Glutamatergic neuron (in vitro differentiated cells): Measurements from ENCODE around the gene MBLAC1. TPM values are rescaled to one million over a fixed set of nuclear protein-coding genes. Genes with fewer than 3 reads are reported as not detected.
A peak's percentile ranks its signal among the peaks of the same experiment; 100 is the strongest.
"Not testable (repeated sequence)": the region's sequence is repeated elsewhere in the genome, so short reads cannot be mapped to it uniquely, and the experiment has no call there.

Source experiments
- DNase-seq: peaks from one replicate; pipeline ENCODE4 v3.0.0; 2022
- H3K27ac Mint-ChIP-seq: one replicate; pipeline ENCODE4 v1.8.0; 2020; ENCODE audit warnings: mild to moderate bottlenecking, mixed read lengths, inconsistent platforms; ENCODE audit not compliant: unreplicated experiment
- H3K27me3 Mint-ChIP-seq: one replicate; pipeline ENCODE4 v1.8.0; 2020; ENCODE audit warnings: mild to moderate bottlenecking, moderate library complexity, mixed read lengths, inconsistent platforms; ENCODE audit not compliant: unreplicated experiment
- H3K36me3 Mint-ChIP-seq: one replicate; pipeline ENCODE4 v1.8.0; 2020; ENCODE audit warnings: mild to moderate bottlenecking, mixed read lengths, inconsistent platforms; ENCODE audit not compliant: unreplicated experiment
- H3K4me1 Mint-ChIP-seq: one replicate; pipeline ENCODE4 v1.8.0; 2020; ENCODE audit warnings: mild to moderate bottlenecking, low read depth, mixed read lengths, inconsistent platforms; ENCODE audit not compliant: unreplicated experiment
- H3K4me3 Mint-ChIP-seq: one replicate; pipeline ENCODE4 v1.8.0; 2020; ENCODE audit warnings: mild to moderate bottlenecking, mixed read lengths, inconsistent platforms; ENCODE audit not compliant: unreplicated experiment
- H3K9me3 Mint-ChIP-seq: one replicate; pipeline ENCODE4 v1.8.0; 2020; ENCODE audit warnings: mild to moderate bottlenecking, moderate library complexity, mixed read lengths, inconsistent platforms; ENCODE audit not compliant: unreplicated experiment
- total RNA-seq: library from RNA; stranded (reverse); fragmentation: NEBNext Ultra II Directional; extraction: Animal tissue kit (Norgen Biotek cat#: 25700); gene quantifications from one replicate; pipeline ENCODE4 v1.2.1, GENCODE V29; 2021; ENCODE audit not compliant: unreplicated experiment
- TF ChIP-seq, protein P1 (sequence below): fragments of 200-600 bp; sonication (generic); IDR thresholded peaks from one replicate; pipeline ENCODE4 v1.5.0; 2021; ENCODE audit not compliant: partially characterized antibody, unreplicated experiment

Gene MBLAC1
- total RNA-seq, 1 donor from 2014 or later, result 3.3 TPM

DNA sequence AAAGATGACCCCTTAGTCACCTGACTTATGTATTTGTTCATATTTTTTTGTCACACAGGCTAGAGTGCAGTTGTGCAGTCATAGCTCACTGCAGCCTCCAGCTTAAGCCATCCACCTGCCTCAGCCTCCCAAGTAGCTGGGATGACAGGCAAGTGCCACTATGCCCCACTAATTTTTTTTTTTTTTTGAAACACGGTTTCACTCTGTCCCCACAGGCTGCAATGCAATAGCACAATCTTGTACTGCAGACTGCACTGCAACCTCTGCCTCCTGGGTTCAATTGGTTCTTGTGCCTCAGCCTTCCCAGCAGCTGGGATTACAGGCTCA is 1.8 kb downstream of the MBLAC1 start:
- Mint-ChIP-seq H3K4me3 (peak overlapping the region; percentile 83), H3K27me3 (peaks cover 7% of the 10 kb centered on the region), H3K4me1 (peaks cover 3% of the 10 kb centered on the region), H3K27ac (peak overlapping the region; percentile 38), H3K36me3 (no peaks in the 10 kb centered on the region), H3K9me3 (peaks cover 2% of the 10 kb centered on the region)
- no peak for DNase-seq
- TF ChIP-seq, protein P1, sequence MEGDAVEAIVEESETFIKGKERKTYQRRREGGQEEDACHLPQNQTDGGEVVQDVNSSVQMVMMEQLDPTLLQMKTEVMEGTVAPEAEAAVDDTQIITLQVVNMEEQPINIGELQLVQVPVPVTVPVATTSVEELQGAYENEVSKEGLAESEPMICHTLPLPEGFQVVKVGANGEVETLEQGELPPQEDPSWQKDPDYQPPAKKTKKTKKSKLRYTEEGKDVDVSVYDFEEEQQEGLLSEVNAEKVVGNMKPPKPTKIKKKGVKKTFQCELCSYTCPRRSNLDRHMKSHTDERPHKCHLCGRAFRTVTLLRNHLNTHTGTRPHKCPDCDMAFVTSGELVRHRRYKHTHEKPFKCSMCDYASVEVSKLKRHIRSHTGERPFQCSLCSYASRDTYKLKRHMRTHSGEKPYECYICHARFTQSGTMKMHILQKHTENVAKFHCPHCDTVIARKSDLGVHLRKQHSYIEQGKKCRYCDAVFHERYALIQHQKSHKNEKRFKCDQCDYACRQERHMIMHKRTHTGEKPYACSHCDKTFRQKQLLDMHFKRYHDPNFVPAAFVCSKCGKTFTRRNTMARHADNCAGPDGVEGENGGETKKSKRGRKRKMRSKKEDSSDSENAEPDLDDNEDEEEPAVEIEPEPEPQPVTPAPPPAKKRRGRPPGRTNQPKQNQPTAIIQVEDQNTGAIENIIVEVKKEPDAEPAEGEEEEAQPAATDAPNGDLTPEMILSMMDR, result no peak

DNA sequence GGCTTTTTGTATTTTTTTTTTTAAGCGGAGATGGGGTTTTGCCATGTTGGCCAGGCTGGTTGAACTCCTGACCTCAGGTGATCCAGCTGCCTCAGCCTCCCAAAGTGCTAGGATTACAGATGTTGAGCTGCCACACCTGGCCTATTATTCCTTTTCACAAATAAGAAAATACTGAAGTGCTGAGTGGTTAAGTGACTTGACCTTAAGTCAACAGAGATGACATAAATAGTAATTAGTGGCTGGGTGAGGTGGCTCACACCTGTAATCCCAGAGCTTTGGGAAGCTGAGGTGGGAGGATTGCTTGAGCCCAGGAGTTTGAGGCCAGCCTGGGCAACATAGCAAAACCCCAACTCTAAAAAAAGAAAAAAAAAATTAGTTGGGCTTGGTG is 3.4 kb downstream of the MBLAC1 start:
- H3K36me3 Mint-ChIP-seq, H3K27ac Mint-ChIP-seq, H3K9me3 Mint-ChIP-seq, H3K4me3 Mint-ChIP-seq, DNase-seq, H3K4me1 Mint-ChIP-seq, H3K27me3 Mint-ChIP-seq: not testable (repeated sequence)

- Mint-ChIP-seq H3K27ac (no peak overlapping the region), H3K27me3 (peaks cover 5% of the 10 kb centered on the region), H3K4me1 (peaks cover 3% of the 10 kb centered on the region), H3K4me3 (peak overlapping the region; percentile 34), H3K36me3 (no peaks in the 10 kb centered on the region), H3K9me3 (peaks cover 2% of the 10 kb centered on the region)
- TF ChIP-seq, protein P1, result peak; percentile 87
- DNase-seq, result peak; percentile 89
These were observed 4.1 kb downstream of the MBLAC1 start for GRCh38 chr7:100130608-100131453.

DNA sequence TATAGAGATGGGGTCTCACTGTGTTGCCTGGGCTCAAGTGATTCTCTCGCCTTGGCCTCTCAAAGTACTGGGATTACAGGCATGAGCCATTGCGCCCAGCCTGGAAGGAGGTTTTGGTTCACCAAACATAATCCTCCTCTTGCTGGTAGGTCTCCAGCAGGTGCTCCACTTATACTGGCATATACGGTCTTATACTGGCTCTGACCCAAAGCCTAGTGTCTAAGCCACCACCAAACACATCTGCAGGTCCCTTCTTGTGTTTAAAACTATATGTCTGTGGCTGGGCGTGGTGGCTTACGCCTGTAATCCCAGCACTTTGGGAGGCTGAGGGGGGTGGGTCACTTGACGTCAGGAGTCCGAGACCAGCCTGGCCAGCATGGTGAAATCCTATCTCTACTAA is 5.4 kb downstream of the MBLAC1 start:
- H3K36me3 Mint-ChIP-seq, result no peaks in the 10 kb centered on the region
- H3K4me3 Mint-ChIP-seq, result no peak overlapping the region
- DNase-seq, result no peak
- peaks cover 3% of the 10 kb centered on the region for H3K4me1 Mint-ChIP-seq
- peaks cover 2% of the 10 kb centered on the region for H3K9me3 Mint-ChIP-seq
- H3K27ac Mint-ChIP-seq, result no peak overlapping the region
- TF ChIP-seq, protein P1, result no peak
- peaks cover 3% of the 10 kb centered on the region for H3K27me3 Mint-ChIP-seq

- Mint-ChIP-seq H3K27me3 (peaks cover 3% of the 10 kb centered on the region), H3K4me1 (peaks cover 3% of the 10 kb centered on the region), H3K9me3 (peaks cover 2% of the 10 kb centered on the region), H3K27ac (no peak overlapping the region), H3K36me3 (no peaks in the 10 kb centered on the region), H3K4me3 (no peak overlapping the region)
- DNase-seq, result peak; percentile 77
- TF ChIP-seq, protein P1, result peak; percentile 76
These were observed 6.0 kb downstream of the MBLAC1 start for GRCh38 chr7:100132697-100133151.
